Activated CD8-positive, alpha-beta memory T cell treated with anti-CD3 and anti-CD28 coated beads for 36 hours (primary cell): ENCODE measurements around the gene HDAC4. TPM values are rescaled to one million over a fixed set of nuclear protein-coding genes. Genes with fewer than 3 reads are reported as not detected.

Experiments
- CTCF ChIA-PET: fragments of 350-600 bp; sonication (Branson Sonifier 250); formaldehyde crosslinking; loops from one replicate; lab custom pipeline; 2021; ENCODE audit warnings: antibody characterized with exemption; lab: Charles Lee
- POLR2A ChIA-PET: fragments of 350-600 bp; sonication (Branson Sonifier 250); formaldehyde crosslinking; loops from one replicate; lab custom pipeline; 2021; ENCODE audit warnings: antibody characterized with exemption; lab: Charles Lee
- total RNA-seq, 2 experiments: library from RNA; stranded (reverse); gene quantifications; one replicate each; pipeline ENCODE4 v1.2.3, GENCODE V29; 2021

HDAC4 gene
- total RNA-seq, 2 experiments from 2014 or later: 19.7 to 23.5 TPM

GRCh38 chr2:239399921-239400595, 762 bp downstream of the HDAC4 start:
- CTCF ChIA-PET: no interaction called here
- POLR2A ChIA-PET: interaction anchor here (0.6 kb wide), 1 partner anchor 19 kb away, joined by 3 read pairs; no protein-coding TSS in a partner anchor

GRCh38 chr2:239399433-239399920, 1.3 kb downstream of the HDAC4 start:
- CTCF ChIA-PET: no interaction called here

GRCh38 chr2:239398521-239398921, 2.3 kb downstream of the HDAC4 start:
- CTCF ChIA-PET: interaction anchor here (0.8 kb wide), 1 partner anchor 17 kb away, joined by 4 read pairs; no protein-coding TSS in a partner anchor
- POLR2A ChIA-PET: no interaction called here

More at GRCh38 chr2:239399433-239399920, 1.3 kb downstream of the HDAC4 start:
- POLR2A ChIA-PET: interaction anchor here (0.6 kb wide), 1 partner anchor 19 kb away, joined by 3 read pairs; no protein-coding TSS in a partner anchor

GRCh38 chr2:239397931-239398471, 2.8 kb downstream of the HDAC4 start:
- POLR2A ChIA-PET: no interaction called here
- CTCF ChIA-PET: interaction anchor here (0.8 to 1.2 kb wide), 2 partner anchors 16 to 17 kb away, joined by 3 to 4 read pairs; no protein-coding TSS in a partner anchor

GRCh38 chr2:239396881-239397681, 3.7 kb downstream of the HDAC4 start:
- ChIA-PET CTCF (interaction anchor here (1.2 kb wide), 1 partner anchor 16 kb away, joined by 3 read pairs; no protein-coding TSS in a partner anchor), POLR2A (no interaction called here)

GRCh38 chr2:239395524-239395923, 5.3 kb downstream of the HDAC4 start:
- ChIA-PET POLR2A (no interaction called here), CTCF (no interaction called here)

- POLR2A ChIA-PET: no interaction called here
- CTCF ChIA-PET: no interaction called here
Observed at GRCh38 chr2:239394978-239395377, 5.8 kb downstream of the HDAC4 start.

GRCh38 chr2:239394346-239394945, 6.4 kb downstream of the HDAC4 start:
- POLR2A ChIA-PET: no interaction called here
- CTCF ChIA-PET: no interaction called here

GRCh38 chr2:239393941-239394340, 6.9 kb downstream of the HDAC4 start:
- POLR2A ChIA-PET: no interaction called here
- CTCF ChIA-PET: no interaction called here

GRCh38 chr2:239393388-239393940, 7.4 kb downstream of the HDAC4 start:
- ChIA-PET CTCF (no interaction called here), POLR2A (no interaction called here)

GRCh38 chr2:239392688-239393387, 8.0 kb downstream of the HDAC4 start:
- CTCF ChIA-PET: interaction anchor here (0.5 kb wide), 1 partner anchor 1232 kb away, joined by 3 read pairs; no protein-coding TSS in a partner anchor
- POLR2A ChIA-PET: no interaction called here

GRCh38 chr2:239392072-239392357, 8.8 kb downstream of the HDAC4 start:
- CTCF ChIA-PET: interaction anchor here (0.5 kb wide), 1 partner anchor 1232 kb away, joined by 3 read pairs; no protein-coding TSS in a partner anchor

GRCh38 chr2:239391286-239392071, 9.3 kb downstream of the HDAC4 start:
- POLR2A ChIA-PET: no interaction called here
- CTCF ChIA-PET: interaction anchor here (1.0 kb wide), 1 partner anchor 32 kb away, joined by 3 read pairs; no protein-coding TSS in a partner anchor

More at GRCh38 chr2:239392072-239392357, 8.8 kb downstream of the HDAC4 start:
- POLR2A ChIA-PET: no interaction called here

GRCh38 chr2:239390546-239391285, 10.1 kb downstream of the HDAC4 start:
- ChIA-PET CTCF (interaction anchor here (0.7 to 1.0 kb wide), 2 partner anchors 32 to 301 kb away, joined by 3 read pairs; no protein-coding TSS in a partner anchor), POLR2A (no interaction called here)

GRCh38 chr2:239389414-239390329, 11.1 kb downstream of the HDAC4 start:
- ChIA-PET CTCF (interaction anchor here (0.7 kb wide), 1 partner anchor 300 kb away, joined by 3 read pairs; no protein-coding TSS in a partner anchor), POLR2A (no interaction called here)
